Measurements from ENCODE around the gene SLC38A4. TPM values are rescaled to one million over a fixed set of nuclear protein-coding genes. Genes with fewer than 3 reads are reported as not detected.

SLC38A4 gene
- total RNA-seq, 1 donor from 2014 or later, result not detected

GRCh38 chr12:46841891-46842290 lies 16.1 kb upstream of the SLC38A4 start:
- no peak for TF ChIP-seq CTCF (IDR thresholded peaks at IDR 0.05)
- Histone ChIP-seq H3K4me3 (no peak overlapping the region), H3K27ac (no peak overlapping the region), H3K4me1 (no peaks in the 10 kb centered on the region), H3K9me3 (no peaks in the 10 kb centered on the region), H3K36me3 (no peaks in the 10 kb centered on the region), H3K27me3 (no peaks in the 10 kb centered on the region)
- intact Hi-C loops (cut with DNase I), result no loop called here
- DNase-seq (ENCODE audit: low spot score in 2 of 2), result no peak

GRCh38 chr12:46839964-46840363 lies 14.2 kb upstream of the SLC38A4 start:
- no peak overlapping the region for H3K4me3 ChIP-seq
- DNase-seq (ENCODE audit: low spot score in 2 of 2), result no peak
- no peaks in the 10 kb centered on the region for H3K36me3 ChIP-seq
- TF ChIP-seq CTCF (IDR thresholded peaks at IDR 0.05), result no peak
- intact Hi-C loops (cut with DNase I), result no loop called here
- no peaks in the 10 kb centered on the region for H3K4me1 ChIP-seq
- H3K27ac ChIP-seq, result no peak overlapping the region
- no peaks in the 10 kb centered on the region for H3K27me3 ChIP-seq
- H3K9me3 ChIP-seq, result no peaks in the 10 kb centered on the region

- DNase-seq (ENCODE audit: low spot score in 2 of 2), result no peak
- no peak overlapping the region for H3K4me3 ChIP-seq
- no peaks in the 10 kb centered on the region for H3K4me1 ChIP-seq
- H3K36me3 ChIP-seq, result no peaks in the 10 kb centered on the region
- TF ChIP-seq CTCF (IDR thresholded peaks at IDR 0.05), result no peak
- intact Hi-C loops (cut with DNase I), result no loop called here
- H3K27ac ChIP-seq, result no peak overlapping the region
- no peaks in the 10 kb centered on the region for H3K27me3 ChIP-seq
- H3K9me3 ChIP-seq, result no peaks in the 10 kb centered on the region
These were observed 13.4 kb upstream of the SLC38A4 start for GRCh38 chr12:46839232-46839631.

- intact Hi-C loops (cut with DNase I), result no loop called here
- Histone ChIP-seq H3K4me3 (no peak overlapping the region), H3K27me3 (no peaks in the 10 kb centered on the region), H3K4me1 (peaks cover 0 to 10% of the 10 kb centered on the region in 2 donors), H3K27ac (no peak overlapping the region), H3K9me3 (no peaks in the 10 kb centered on the region), H3K36me3 (no peaks in the 10 kb centered on the region)
- DNase-seq (ENCODE audit: low spot score in 2 of 2), result no peak
- no peak for TF ChIP-seq CTCF (IDR thresholded peaks at IDR 0.05)
These were observed 10.0 kb upstream of the SLC38A4 start for GRCh38 chr12:46835785-46836184.

- H3K4me3 ChIP-seq, result peak overlapping the region in 1 of 2 donors; percentile 58
These were observed 6.4 kb upstream of the SLC38A4 start for GRCh38 chr12:46832130-46832704.

More at GRCh38 chr12:46832130-46832704, 6.4 kb upstream of the SLC38A4 start:
- intact Hi-C loops (cut with DNase I), result no loop called here
- H3K4me1 ChIP-seq, result peaks cover 0 to 10% of the 10 kb centered on the region in 2 donors
- DNase-seq (ENCODE audit: low spot score in 2 of 2), result no peak
- no peaks in the 10 kb centered on the region for H3K27me3 ChIP-seq
- TF ChIP-seq CTCF (IDR thresholded peaks at IDR 0.05), result no peak
- no peaks in the 10 kb centered on the region for H3K36me3 ChIP-seq
- H3K9me3 ChIP-seq, result no peaks in the 10 kb centered on the region
- no peak overlapping the region for H3K27ac ChIP-seq

Measured in ascending aorta (tissue), 2 donors.